IPS-18c (cell line): ENCODE results near the gene CAPN15.
"Not testable (repeated sequence)": the region's sequence is repeated elsewhere in the genome, so short reads cannot be mapped to it uniquely, and the experiment has no call there.

ENCODE experiments used
- H3K4me3 ChIP-seq: 2 replicates; pipeline ENCODE4 v1.7.0; 2013; ENCODE audit warnings: low read depth, mild to moderate bottlenecking, low read length, moderate library complexity; ENCODE audit not compliant: insufficient read depth
- H3K9me3 ChIP-seq: one replicate; pipeline ENCODE4 v1.6.1; 2013; ENCODE audit warnings: mild to moderate bottlenecking, low read length, moderate library complexity; ENCODE audit not compliant: control insufficient read depth, insufficient read depth

Gene CAPN15

GRCh38 chr16:590188-590814 lies 62.8 kb downstream of the CAPN15 start:
- Histone ChIP-seq H3K4me3 (peak overlapping the region; percentile 81), H3K9me3 (no peaks in the 10 kb centered on the region)

DNA sequence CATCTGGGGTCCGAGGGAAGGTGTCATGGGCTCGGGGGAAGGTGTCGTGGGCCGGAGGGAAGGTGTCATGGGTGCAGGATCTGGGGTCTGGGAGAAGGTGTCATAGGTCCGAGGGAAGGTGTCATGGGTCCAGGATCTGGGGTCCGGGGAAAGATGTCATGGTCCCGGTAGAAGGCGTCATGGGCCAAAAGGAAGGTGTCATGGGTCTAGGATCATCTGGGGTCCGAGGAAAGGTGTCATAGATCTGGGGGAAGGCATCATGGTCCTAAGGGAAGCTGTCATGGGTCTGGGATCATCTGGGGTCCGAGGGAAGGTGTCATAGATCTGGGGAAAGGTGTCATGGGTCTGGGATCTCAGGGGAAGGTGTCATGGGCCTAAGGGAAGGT lies 63.3 kb downstream of the CAPN15 start:
- no peaks in the 10 kb centered on the region for H3K9me3 ChIP-seq
- H3K4me3 ChIP-seq, result peak overlapping the region; percentile 81

DNA sequence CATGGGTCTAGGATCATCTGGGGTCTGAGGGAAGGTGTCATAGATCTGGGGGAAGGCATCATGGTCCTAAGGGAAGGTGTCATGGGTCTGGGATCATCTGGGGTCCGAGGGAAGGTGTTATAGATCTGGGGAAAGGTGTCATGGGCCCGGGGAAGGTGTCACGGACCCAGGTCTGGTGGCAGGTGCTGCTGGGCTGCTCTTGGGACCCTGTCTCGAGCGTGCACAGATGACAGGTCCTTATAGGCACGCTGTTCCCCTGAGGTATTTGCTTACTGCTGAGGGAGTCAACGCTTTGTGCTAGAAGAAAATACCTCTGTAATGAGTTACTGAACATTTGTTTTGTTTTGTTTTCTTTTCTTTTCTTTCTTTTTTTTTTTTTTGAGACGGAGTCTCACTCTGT lies 63.7 kb downstream of the CAPN15 start:
- Histone ChIP-seq H3K4me3 (no peak overlapping the region), H3K9me3 (no peaks in the 10 kb centered on the region)

GRCh38 chr16:591892-592517 lies 64.5 kb downstream of the CAPN15 start:
- H3K4me3 ChIP-seq, result no peak overlapping the region
- H3K9me3 ChIP-seq, result no peaks in the 10 kb centered on the region

GRCh38 chr16:592518-593306 lies 65.2 kb downstream of the CAPN15 start:
- H3K9me3 ChIP-seq, result no peaks in the 10 kb centered on the region
- no peak overlapping the region for H3K4me3 ChIP-seq

- no peak overlapping the region for H3K4me3 ChIP-seq
- H3K9me3 ChIP-seq, result no peaks in the 10 kb centered on the region
Measured at GRCh38 chr16:593406-593805, 65.9 kb downstream of the CAPN15 start.

GRCh38 chr16:593807-594206 lies 66.3 kb downstream of the CAPN15 start:
- Histone ChIP-seq H3K4me3 (no peak overlapping the region), H3K9me3 (no peaks in the 10 kb centered on the region)

- Histone ChIP-seq H3K4me3 (no peak overlapping the region), H3K9me3 (no peaks in the 10 kb centered on the region)
Measured at GRCh38 chr16:595094-595528, 67.6 kb downstream of the CAPN15 start.

DNA sequence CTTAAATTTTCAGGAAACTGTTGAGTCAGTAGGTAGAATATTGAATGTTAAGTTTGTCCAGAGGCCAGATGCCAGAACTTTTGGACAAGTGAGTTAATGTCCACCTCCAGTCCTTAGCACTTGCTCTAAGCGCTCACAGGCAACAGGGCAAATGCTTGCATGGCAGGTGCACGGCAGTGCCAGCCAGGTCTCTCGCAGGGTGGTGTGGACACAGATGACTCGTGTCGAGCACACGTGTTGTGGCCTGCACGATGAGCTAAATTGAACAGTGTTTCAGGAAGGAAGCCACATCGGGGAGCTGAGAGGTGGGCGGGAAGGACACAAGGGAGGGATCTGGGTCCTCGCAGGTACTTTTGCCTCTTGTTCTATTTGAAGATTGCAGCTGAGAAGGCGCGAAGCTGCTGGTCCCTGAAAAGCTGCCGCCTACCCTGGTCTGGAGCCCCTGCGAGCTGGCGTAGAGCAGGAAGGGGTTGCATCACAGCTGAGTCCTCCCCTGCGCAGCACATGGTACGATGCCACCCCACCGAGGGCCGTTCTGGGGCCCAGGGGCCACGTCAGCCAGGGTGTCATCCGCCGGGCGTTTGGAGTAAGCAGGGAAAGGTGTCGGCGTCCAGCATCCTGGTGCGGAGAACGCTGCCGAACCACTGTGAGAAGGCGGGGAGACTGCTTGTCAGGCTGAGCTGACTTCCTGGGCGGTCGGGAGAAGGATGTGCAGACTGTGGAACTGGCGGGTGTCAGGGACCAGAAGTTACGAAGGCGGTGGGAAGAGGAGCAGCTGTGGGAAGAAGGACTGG lies 68.6 kb downstream of the CAPN15 start:
- no peak overlapping the region for H3K4me3 ChIP-seq
- no peaks in the 10 kb centered on the region for H3K9me3 ChIP-seq

DNA sequence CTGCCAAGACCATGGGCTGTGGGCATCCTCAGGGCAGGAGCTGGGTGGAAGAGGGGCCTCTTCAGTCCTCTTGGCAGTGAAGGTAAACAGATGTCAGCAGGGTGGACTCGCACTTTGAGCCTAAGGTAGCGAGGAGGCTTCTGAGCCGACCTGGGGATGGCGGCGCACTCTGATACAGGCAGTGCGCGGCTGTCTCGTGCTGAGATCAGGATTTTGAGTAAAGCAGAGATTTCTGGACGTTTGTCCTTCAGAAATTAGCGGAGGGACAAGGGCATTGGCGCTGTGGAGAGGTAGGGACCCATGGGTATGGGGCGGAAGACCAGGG lies 69.2 kb downstream of the CAPN15 start:
- H3K9me3 ChIP-seq, result no peaks in the 10 kb centered on the region
- H3K4me3 ChIP-seq, result no peak overlapping the region

DNA sequence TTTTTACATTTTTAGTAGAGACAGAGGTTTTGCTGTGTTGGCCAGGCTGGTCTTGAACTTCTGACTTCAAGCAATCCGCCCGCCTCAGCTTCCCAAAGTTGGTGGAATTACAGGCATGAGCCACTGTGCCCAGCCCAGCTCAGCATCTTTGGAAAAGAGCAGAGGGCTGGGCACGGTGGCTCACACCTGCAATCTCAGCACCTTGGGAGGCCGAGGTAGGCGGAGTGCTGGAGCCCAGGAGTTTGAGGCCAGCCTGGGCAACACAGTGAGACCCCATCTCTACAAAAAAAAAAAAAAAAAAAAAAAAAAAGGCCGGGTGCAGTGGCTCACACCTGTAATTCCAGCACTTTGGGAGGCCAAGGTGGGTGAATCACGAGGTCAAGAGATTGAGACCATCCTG lies 70.1 kb downstream of the CAPN15 start:
- H3K9me3 ChIP-seq, H3K4me3 ChIP-seq: not testable (repeated sequence)

GRCh38 chr16:598823-599739 lies 71.6 kb downstream of the CAPN15 start:
- Histone ChIP-seq H3K9me3 (no peaks in the 10 kb centered on the region), H3K4me3 (no peak overlapping the region)

DNA sequence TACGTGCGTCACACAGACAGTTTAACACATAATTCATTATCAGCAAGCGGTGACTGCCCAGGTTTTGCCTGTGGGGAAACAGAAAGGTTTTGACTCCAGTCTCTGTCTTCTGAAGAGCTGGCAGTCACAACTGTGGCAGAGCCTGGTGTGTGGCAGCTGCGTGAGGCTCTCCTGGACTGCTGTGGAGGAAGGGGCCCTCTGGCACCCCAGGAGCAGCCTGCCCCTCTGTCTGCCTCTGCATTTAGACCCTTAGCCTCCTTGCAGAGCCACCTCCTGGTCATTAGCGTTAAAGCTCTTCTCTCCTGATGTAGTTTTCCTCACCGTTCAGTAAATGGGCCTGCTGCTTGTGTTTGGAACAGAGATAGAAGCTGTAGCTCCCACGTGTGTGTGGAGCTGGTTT lies 73.3 kb downstream of the CAPN15 start:
- H3K4me3 ChIP-seq, result no peak overlapping the region

GRCh38 chr16:603933-604332 lies 76.4 kb downstream of the CAPN15 start:
- no peak overlapping the region for H3K4me3 ChIP-seq
- H3K9me3 ChIP-seq, result peaks cover 3% of the 10 kb centered on the region

More for the DNA sequence above, 73.3 kb downstream of the CAPN15 start:
- peaks cover 3% of the 10 kb centered on the region for H3K9me3 ChIP-seq
